CD8-positive, alpha-beta memory T cell (primary cell): ENCODE data around the gene POC5. TPM values are rescaled to one million over a fixed set of nuclear protein-coding genes. Genes with fewer than 3 reads are reported as not detected.

Experiments used
- CTCF ChIA-PET: fragments of 350-600 bp; sonication (Branson Sonifier 250); formaldehyde crosslinking; loops from one replicate; lab custom pipeline; 2021; ENCODE audit warnings: antibody characterized with exemption; lab: Charles Lee
- POLR2A ChIA-PET: fragments of 350-600 bp; sonication (Branson Sonifier 250); formaldehyde crosslinking; loops from one replicate; lab custom pipeline; 2021; ENCODE audit warnings: antibody characterized with exemption; lab: Charles Lee
- DNase-seq, 5 donors: peaks; one replicate each; pipeline versions ENCODE4 v3.0.0 to v3.0.0-alpha.2; 2020 to 2022; ENCODE audit warnings: mixed read lengths in 1 of 5
- H3K27ac ChIP-seq: one replicate; pipeline ENCODE4 v1.7.0; 2013; ENCODE audit warnings: low read depth, mild to moderate bottlenecking, low read length, moderate library complexity
- H3K27me3 ChIP-seq: 2 replicates; pipeline ENCODE4 v1.7.0; 2013; ENCODE audit warnings: low read length, mild to moderate bottlenecking; ENCODE audit not compliant: insufficient read depth, poor library complexity, severe bottlenecking
- H3K36me3 ChIP-seq: 2 replicates; pipeline ENCODE4 v1.7.0; 2013; ENCODE audit warnings: mild to moderate bottlenecking, low read length, moderate library complexity; ENCODE audit not compliant: insufficient read depth
- H3K4me1 ChIP-seq: 2 replicates; pipeline ENCODE4 v1.7.0; 2013; ENCODE audit warnings: mild to moderate bottlenecking, low read length, moderate library complexity; ENCODE audit not compliant: insufficient read depth
- H3K4me3 ChIP-seq: 2 replicates; pipeline ENCODE4 v1.7.0; 2013; ENCODE audit warnings: mild to moderate bottlenecking, low read length
- H3K9me3 ChIP-seq: 2 replicates; pipeline ENCODE4 v1.7.0; 2013; ENCODE audit warnings: mild to moderate bottlenecking, low read length
- H3K27ac Mint-ChIP-seq, 8 donors: one replicate each; pipeline ENCODE4 v1.8.0; 2020 to 2021; ENCODE audit warnings: mixed read lengths in 8 of 8, mild to moderate bottlenecking in 6 of 8, inconsistent platforms in 3 of 8, moderate library complexity in 3 of 8
- H3K27me3 Mint-ChIP-seq, 2 donors: one replicate each; pipeline ENCODE4 v1.8.0; 2020 to 2021; ENCODE audit warnings: mixed read lengths in 2 of 2, mild to moderate bottlenecking in 1 of 2, moderate library complexity in 1 of 2
- H3K36me3 Mint-ChIP-seq, 3 donors: one replicate each; pipeline ENCODE4 v1.8.0; 2020 to 2021; ENCODE audit warnings: mixed read lengths in 3 of 3, inconsistent platforms in 1 of 3, mild to moderate bottlenecking in 1 of 3
- H3K4me1 Mint-ChIP-seq, 3 donors: one replicate each; pipeline ENCODE4 v1.8.0; 2020 to 2021; ENCODE audit warnings: mixed read lengths in 3 of 3, inconsistent platforms in 1 of 3, mild to moderate bottlenecking in 1 of 3
- H3K4me3 Mint-ChIP-seq, 7 donors: one replicate each; pipeline ENCODE4 v1.8.0; 2020 to 2021; ENCODE audit warnings: mixed read lengths in 7 of 7, mild to moderate bottlenecking in 6 of 7, moderate library complexity in 4 of 7, inconsistent platforms in 2 of 7
- H3K9me3 Mint-ChIP-seq, 5 donors: one replicate each; pipeline ENCODE4 v1.8.0; 2020 to 2022; ENCODE audit warnings: mixed read lengths in 5 of 5, mild to moderate bottlenecking in 3 of 5, moderate library complexity in 2 of 5, inconsistent platforms in 1 of 5
- polyA plus RNA-seq: library from polyadenylated mRNA; unstranded; fragments of 300-500 nt; fragmentation: Illumina TruSeq; gene quantifications from one replicate; pipeline ENCODE4 v1.2.3, GENCODE V29; 2021
- total RNA-seq, 2 experiments: library from RNA; stranded (reverse); gene quantifications; one replicate each; pipeline ENCODE4 v1.2.3, GENCODE V29; 2021

The POC5 gene
- total and polyA plus RNA-seq, 3 experiments from 2014 or later, result 15.2 to 16.9 (median 15.4) TPM

DNA sequence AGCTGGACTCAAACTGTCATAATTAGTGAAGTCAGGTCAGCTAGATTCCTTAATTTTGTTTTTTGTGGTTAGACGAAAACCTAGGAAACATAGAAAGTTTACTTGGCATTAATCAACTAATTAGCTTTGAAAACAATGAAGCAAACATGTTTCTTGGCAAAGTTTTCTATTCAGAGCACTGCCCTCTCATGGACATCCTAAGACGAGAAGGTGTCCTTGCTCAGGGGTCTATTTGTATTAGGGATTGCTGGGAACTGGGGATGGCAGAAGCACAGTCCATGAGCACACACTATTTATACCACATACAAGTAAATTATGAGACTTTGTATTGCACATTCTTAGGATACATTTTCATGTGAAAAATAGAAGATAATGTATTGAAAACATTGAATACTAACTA, 49.7 kb downstream of the POC5 start:
- Mint-ChIP-seq H3K4me1 (peaks cover 14 to 20% (median 16%) of the 10 kb centered on the region in 3 donors), H3K27ac (no peak overlapping the region), H3K9me3 (no peaks in the 10 kb centered on the region), H3K36me3 (peaks cover 5 to 11% (median 8%) of the 10 kb centered on the region in 3 donors), H3K4me3 (no peak overlapping the region), H3K27me3 (no peaks in the 10 kb centered on the region)
- H3K27ac ChIP-seq, result no peak overlapping the region
- CTCF ChIA-PET, result no interaction called here
- peaks cover 13% of the 10 kb centered on the region for H3K4me1 ChIP-seq
- H3K27me3 ChIP-seq, result no peaks in the 10 kb centered on the region
- no peak for DNase-seq
- H3K36me3 ChIP-seq, result no peaks in the 10 kb centered on the region
- no peaks in the 10 kb centered on the region for H3K9me3 ChIP-seq
- H3K4me3 ChIP-seq, result no peak overlapping the region
- POLR2A ChIA-PET, result no interaction called here

DNA sequence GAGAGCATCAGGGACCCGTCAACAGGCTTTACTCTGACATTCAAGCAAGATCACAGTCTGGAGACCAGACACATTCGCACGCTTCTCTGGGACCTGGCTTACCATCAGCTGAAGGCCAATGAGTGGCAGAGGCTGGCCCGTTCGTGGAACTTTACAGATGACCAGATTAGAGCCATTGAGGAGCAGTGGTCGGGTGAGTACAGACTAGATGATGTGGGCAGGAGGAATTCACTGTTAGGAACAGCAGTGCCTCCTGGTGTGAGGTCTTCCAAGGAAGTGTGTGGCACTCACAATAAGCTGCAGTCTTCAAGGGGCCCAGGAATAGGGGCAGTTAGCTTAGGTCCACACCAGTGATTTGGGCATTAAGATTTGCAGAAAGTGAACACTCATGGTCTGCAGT, 50.4 kb downstream of the POC5 start:
- POLR2A ChIA-PET, result no interaction called here
- Histone ChIP-seq H3K4me3 (no peak overlapping the region), H3K36me3 (no peaks in the 10 kb centered on the region), H3K4me1 (peaks cover 13% of the 10 kb centered on the region), H3K27ac (no peak overlapping the region), H3K9me3 (no peaks in the 10 kb centered on the region), H3K27me3 (no peaks in the 10 kb centered on the region)
- CTCF ChIA-PET, result no interaction called here
- no peaks in the 10 kb centered on the region for H3K9me3 Mint-ChIP-seq
- H3K4me1 Mint-ChIP-seq, result peaks cover 14 to 20% (median 16%) of the 10 kb centered on the region in 3 donors
- DNase-seq, result no peak
- H3K27ac Mint-ChIP-seq, result peak overlapping the region in 1 of 8 donors; percentile 43
- H3K27me3 Mint-ChIP-seq, result no peaks in the 10 kb centered on the region
- H3K4me3 Mint-ChIP-seq, result no peak overlapping the region
- peaks cover 4 to 5% (median 5%) of the 10 kb centered on the region in 3 donors for H3K36me3 Mint-ChIP-seq

DNA sequence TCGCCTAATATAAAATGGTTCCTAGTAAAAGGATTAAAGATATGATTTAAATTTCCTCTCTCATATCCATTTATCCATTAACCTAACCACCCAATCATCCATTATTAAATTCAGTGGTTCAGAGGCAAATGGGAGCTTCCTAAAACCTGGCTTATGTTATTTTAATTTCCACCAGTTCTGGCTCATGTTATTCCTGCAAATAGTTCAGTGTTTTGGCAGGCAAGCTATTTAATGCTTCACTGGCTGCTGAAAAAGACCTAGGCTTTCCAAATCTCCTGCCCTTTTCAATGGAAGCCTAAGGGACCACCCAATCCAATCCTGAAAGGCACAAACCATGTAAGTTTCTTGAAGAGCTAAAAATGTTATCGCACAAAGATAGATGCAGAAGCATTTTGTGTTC, 52.3 kb downstream of the POC5 start:
- ChIA-PET CTCF (no interaction called here), POLR2A (no interaction called here)
- Histone ChIP-seq H3K9me3 (no peaks in the 10 kb centered on the region), H3K4me3 (no peak overlapping the region), H3K4me1 (peaks cover 13% of the 10 kb centered on the region), H3K27me3 (no peaks in the 10 kb centered on the region), H3K27ac (no peak overlapping the region), H3K36me3 (no peaks in the 10 kb centered on the region)
- Mint-ChIP-seq H3K27ac (peak overlapping the region in 1 of 8 donors; percentile 32), H3K4me1 (peaks cover 14 to 19% (median 16%) of the 10 kb centered on the region in 3 donors), H3K4me3 (no peak overlapping the region), H3K27me3 (no peaks in the 10 kb centered on the region), H3K36me3 (no peaks in the 10 kb centered on the region), H3K9me3 (no peaks in the 10 kb centered on the region)
- DNase-seq, result no peak

- ChIA-PET POLR2A (no interaction called here), CTCF (no interaction called here)
- Histone ChIP-seq H3K27ac (no peak overlapping the region), H3K27me3 (no peaks in the 10 kb centered on the region), H3K9me3 (no peaks in the 10 kb centered on the region), H3K4me3 (no peak overlapping the region), H3K36me3 (no peaks in the 10 kb centered on the region), H3K4me1 (peaks cover 5% of the 10 kb centered on the region)
- H3K4me3 Mint-ChIP-seq, result no peak overlapping the region
- no peaks in the 10 kb centered on the region for H3K9me3 Mint-ChIP-seq
- H3K36me3 Mint-ChIP-seq, result no peaks in the 10 kb centered on the region
- H3K27me3 Mint-ChIP-seq, result no peaks in the 10 kb centered on the region
- no peak overlapping the region for H3K27ac Mint-ChIP-seq
- DNase-seq, result no peak
- peaks cover 4 to 7% (median 5%) of the 10 kb centered on the region in 3 donors for H3K4me1 Mint-ChIP-seq
These were observed 53.5 kb downstream of the POC5 start for GRCh38 chr5:75663579-75664284.

GRCh38 chr5:75662061-75662460, 55.2 kb downstream of the POC5 start:
- ChIA-PET POLR2A (interaction anchor here (0.6 kb wide), 1 partner anchor 45 kb away, joined by 4 read pairs; no protein-coding TSS in a partner anchor), CTCF (no interaction called here)
- Mint-ChIP-seq H3K9me3 (no peaks in the 10 kb centered on the region), H3K36me3 (no peaks in the 10 kb centered on the region), H3K4me1 (no peaks in the 10 kb centered on the region), H3K4me3 (no peak overlapping the region), H3K27me3 (no peaks in the 10 kb centered on the region), H3K27ac (no peak overlapping the region)
- no peaks in the 10 kb centered on the region for H3K4me1 ChIP-seq
- no peaks in the 10 kb centered on the region for H3K36me3 ChIP-seq
- H3K9me3 ChIP-seq, result no peaks in the 10 kb centered on the region
- H3K4me3 ChIP-seq, result no peak overlapping the region
- H3K27me3 ChIP-seq, result no peaks in the 10 kb centered on the region
- H3K27ac ChIP-seq, result no peak overlapping the region
- DNase-seq, result no peak

GRCh38 chr5:75660678-75661465, 56.4 kb downstream of the POC5 start:
- ChIA-PET CTCF (no interaction called here), POLR2A (no interaction called here)
- Histone ChIP-seq H3K36me3 (no peaks in the 10 kb centered on the region), H3K27me3 (no peaks in the 10 kb centered on the region), H3K9me3 (no peaks in the 10 kb centered on the region), H3K27ac (no peak overlapping the region), H3K4me1 (no peaks in the 10 kb centered on the region), H3K4me3 (no peak overlapping the region)
- peak overlapping the region in 1 of 8 donors; percentile 33 for H3K27ac Mint-ChIP-seq
- H3K27me3 Mint-ChIP-seq, result peaks cover 0 to 2% of the 10 kb centered on the region in 2 donors
- no peaks in the 10 kb centered on the region for H3K4me1 Mint-ChIP-seq
- H3K36me3 Mint-ChIP-seq, result no peaks in the 10 kb centered on the region
- H3K4me3 Mint-ChIP-seq, result no peak overlapping the region
- no peaks in the 10 kb centered on the region for H3K9me3 Mint-ChIP-seq
- no peak for DNase-seq

- POLR2A ChIA-PET, result no interaction called here
- H3K4me1 Mint-ChIP-seq, result no peaks in the 10 kb centered on the region
- no peak overlapping the region for H3K4me3 ChIP-seq
- H3K27me3 ChIP-seq, result no peaks in the 10 kb centered on the region
- H3K4me3 Mint-ChIP-seq, result no peak overlapping the region
- H3K27ac ChIP-seq, result no peak overlapping the region
- no peaks in the 10 kb centered on the region for H3K36me3 Mint-ChIP-seq
- no peaks in the 10 kb centered on the region for H3K36me3 ChIP-seq
- peaks cover 0 to 2% of the 10 kb centered on the region in 2 donors for H3K27me3 Mint-ChIP-seq
- no peak for DNase-seq
- H3K27ac Mint-ChIP-seq, result peak overlapping the region in 2 of 8 donors; percentile 27 to 30
- H3K9me3 Mint-ChIP-seq, result no peaks in the 10 kb centered on the region
- CTCF ChIA-PET, result no interaction called here
- no peaks in the 10 kb centered on the region for H3K4me1 ChIP-seq
- no peaks in the 10 kb centered on the region for H3K9me3 ChIP-seq
These were observed 57.3 kb downstream of the POC5 start for GRCh38 chr5:75659791-75660450.
